Effector memory CD8-positive, alpha-beta T cell (primary cell): Measurements from ENCODE around the gene UBE2I.
"Not testable (repeated sequence)": the region's sequence is repeated elsewhere in the genome, so short reads cannot be mapped to it uniquely, and the experiment has no call there.

Experiments
- ATAC-seq: fragments of 150-1000 bp; cut with Tn5 transposase; replicated peaks from 2 replicates; pipeline ENCODE4 v1.10.0; 2021; ENCODE audit warnings: mild to moderate bottlenecking, moderate library complexity
- DNase-seq, 3 experiments: peaks; one replicate each; pipeline ENCODE4 v3.0.0; 2021
- H3K27ac Mint-ChIP-seq, 2 donors: one replicate each; pipeline ENCODE4 v1.8.0; 2022; ENCODE audit warnings: mild to moderate bottlenecking in 2 of 2, mixed read lengths in 2 of 2, moderate library complexity in 2 of 2
- H3K27me3 Mint-ChIP-seq, 2 donors: one replicate each; pipeline ENCODE4 v1.8.0; 2022; ENCODE audit warnings: mixed read lengths in 2 of 2
- H3K36me3 Mint-ChIP-seq: one replicate; pipeline ENCODE4 v1.8.0; 2022; ENCODE audit warnings: mild to moderate bottlenecking, moderate library complexity, mixed read lengths; ENCODE audit not compliant: insufficient read depth
- H3K4me1 Mint-ChIP-seq, 2 donors: one replicate each; pipeline ENCODE4 v1.8.0; 2022; ENCODE audit warnings: low read depth in 2 of 2, mixed read lengths in 2 of 2
- H3K4me3 Mint-ChIP-seq, 2 donors: one replicate each; pipeline ENCODE4 v1.8.0; 2022; ENCODE audit warnings: mild to moderate bottlenecking in 2 of 2, mixed read lengths in 2 of 2, moderate library complexity in 2 of 2
- H3K9me3 Mint-ChIP-seq, 2 donors: one replicate each; pipeline ENCODE4 v1.8.0; 2022; ENCODE audit warnings: mixed read lengths in 2 of 2

UBE2I gene

GRCh38 chr16:1292208-1292607, 17.2 kb upstream of the UBE2I start:
- not testable (repeated sequence) for ATAC-seq, H3K4me1 Mint-ChIP-seq, H3K4me3 Mint-ChIP-seq, DNase-seq, H3K27ac Mint-ChIP-seq, H3K9me3 Mint-ChIP-seq, H3K36me3 Mint-ChIP-seq
- peaks cover 62 to 94% of the 10 kb centered on the region in 2 donors for H3K27me3 Mint-ChIP-seq

- not testable (repeated sequence) for H3K9me3 Mint-ChIP-seq, H3K36me3 Mint-ChIP-seq, H3K4me3 Mint-ChIP-seq, H3K27ac Mint-ChIP-seq, H3K4me1 Mint-ChIP-seq, ATAC-seq, DNase-seq
- H3K27me3 Mint-ChIP-seq = peaks cover 60 to 91% of the 10 kb centered on the region in 2 donors
Measured at GRCh38 chr16:1292808-1293207, 16.6 kb upstream of the UBE2I start.

GRCh38 chr16:1293921-1294656, 15.3 kb upstream of the UBE2I start:
- no peaks in the 10 kb centered on the region for H3K4me1 Mint-ChIP-seq
- H3K36me3 Mint-ChIP-seq = no peaks in the 10 kb centered on the region
- no peak overlapping the region for H3K4me3 Mint-ChIP-seq
- no peak for DNase-seq
- H3K27ac Mint-ChIP-seq = no peak overlapping the region
- no peaks in the 10 kb centered on the region for H3K9me3 Mint-ChIP-seq
- peaks cover 64 to 89% of the 10 kb centered on the region in 2 donors for H3K27me3 Mint-ChIP-seq
- no peak for ATAC-seq

GRCh38 chr16:1295465-1295864, 14.0 kb upstream of the UBE2I start:
- H3K9me3 Mint-ChIP-seq = no peaks in the 10 kb centered on the region
- H3K27me3 Mint-ChIP-seq = peaks cover 55 to 85% of the 10 kb centered on the region in 2 donors
- no peaks in the 10 kb centered on the region for H3K4me1 Mint-ChIP-seq
- no peak for ATAC-seq
- no peak overlapping the region for H3K4me3 Mint-ChIP-seq
- no peak overlapping the region for H3K27ac Mint-ChIP-seq
- DNase-seq = no peak
- no peaks in the 10 kb centered on the region for H3K36me3 Mint-ChIP-seq

- H3K9me3 Mint-ChIP-seq, H3K4me3 Mint-ChIP-seq, DNase-seq, H3K27ac Mint-ChIP-seq, H3K36me3 Mint-ChIP-seq, ATAC-seq, H3K4me1 Mint-ChIP-seq: not testable (repeated sequence)
- peaks cover 50 to 76% of the 10 kb centered on the region in 2 donors for H3K27me3 Mint-ChIP-seq
Measured at GRCh38 chr16:1296688-1297017, 12.8 kb upstream of the UBE2I start.

GRCh38 chr16:1297018-1297696, 12.3 kb upstream of the UBE2I start:
- H3K36me3 Mint-ChIP-seq = no peaks in the 10 kb centered on the region
- no peaks in the 10 kb centered on the region for H3K9me3 Mint-ChIP-seq
- ATAC-seq (no peak), DNase-seq (no peak)
- H3K27ac Mint-ChIP-seq = no peak overlapping the region
- peaks cover 7% of the 10 kb centered on the region in 2 donors for H3K4me1 Mint-ChIP-seq
- peaks cover 46 to 71% of the 10 kb centered on the region in 2 donors for H3K27me3 Mint-ChIP-seq
- no peak overlapping the region for H3K4me3 Mint-ChIP-seq

- Mint-ChIP-seq H3K36me3 (no peaks in the 10 kb centered on the region), H3K27me3 (peaks cover 41 to 58% of the 10 kb centered on the region in 2 donors), H3K9me3 (no peaks in the 10 kb centered on the region), H3K27ac (no peak overlapping the region), H3K4me1 (peaks cover 7% of the 10 kb centered on the region in 2 donors), H3K4me3 (no peak overlapping the region)
- ATAC-seq (no peak), DNase-seq (no peak)
Measured at GRCh38 chr16:1298406-1298805, 11.0 kb upstream of the UBE2I start.

GRCh38 chr16:1299012-1299867, 10.2 kb upstream of the UBE2I start:
- H3K36me3 Mint-ChIP-seq = peaks cover 1% of the 10 kb centered on the region
- H3K4me3 Mint-ChIP-seq = no peak overlapping the region
- H3K27ac Mint-ChIP-seq = no peak overlapping the region
- no peaks in the 10 kb centered on the region for H3K9me3 Mint-ChIP-seq
- peaks cover 12% of the 10 kb centered on the region in 2 donors for H3K4me1 Mint-ChIP-seq
- DNase-seq = no peak
- H3K27me3 Mint-ChIP-seq = peaks cover 33 to 50% of the 10 kb centered on the region in 2 donors
- ATAC-seq = no peak

GRCh38 chr16:1299868-1300203, 9.6 kb upstream of the UBE2I start:
- no peak for DNase-seq
- Mint-ChIP-seq H3K4me1 (peaks cover 15 to 16% of the 10 kb centered on the region in 2 donors), H3K27me3 (peaks cover 28 to 44% of the 10 kb centered on the region in 2 donors), H3K27ac (no peak overlapping the region), H3K36me3 (peaks cover 6% of the 10 kb centered on the region), H3K4me3 (no peak overlapping the region), H3K9me3 (no peaks in the 10 kb centered on the region)
- no peak for ATAC-seq

GRCh38 chr16:1300664-1301476, 8.6 kb upstream of the UBE2I start:
- DNase-seq = peak; percentile 73 to 78 (median 77)
- H3K4me1 Mint-ChIP-seq = peaks cover 15 to 16% of the 10 kb centered on the region in 2 donors

GRCh38 chr16:1301562-1301961, 7.9 kb upstream of the UBE2I start:
- ATAC-seq (no peak), DNase-seq (no peak)
- H3K27me3 Mint-ChIP-seq = peaks cover 18 to 30% of the 10 kb centered on the region in 2 donors
- H3K4me1 Mint-ChIP-seq = peaks cover 15 to 18% of the 10 kb centered on the region in 2 donors
- peak overlapping the region; percentile 56 to 68 for H3K4me3 Mint-ChIP-seq
- peak overlapping the region; percentile 57 to 87 for H3K27ac Mint-ChIP-seq
- H3K9me3 Mint-ChIP-seq = no peaks in the 10 kb centered on the region
- H3K36me3 Mint-ChIP-seq = peaks cover 7% of the 10 kb centered on the region

More at GRCh38 chr16:1300664-1301476, 8.6 kb upstream of the UBE2I start:
- H3K27me3 Mint-ChIP-seq = peaks cover 20 to 33% of the 10 kb centered on the region in 2 donors
- peaks cover 6% of the 10 kb centered on the region for H3K36me3 Mint-ChIP-seq
- H3K27ac Mint-ChIP-seq = peak overlapping the region in 1 of 2 donors; percentile 87
- H3K9me3 Mint-ChIP-seq = no peaks in the 10 kb centered on the region
- H3K4me3 Mint-ChIP-seq = peak overlapping the region in 1 of 2 donors; percentile 56
- peak; percentile 59 for ATAC-seq

- peaks cover 23 to 29% of the 10 kb centered on the region in 2 donors for H3K4me1 Mint-ChIP-seq
- ATAC-seq (no peak), DNase-seq (no peak)
- H3K4me3 Mint-ChIP-seq = peak overlapping the region in 1 of 2 donors; percentile 23
- no peaks in the 10 kb centered on the region for H3K9me3 Mint-ChIP-seq
- H3K36me3 Mint-ChIP-seq = peaks cover 25% of the 10 kb centered on the region
- H3K27ac Mint-ChIP-seq = no peak overlapping the region
- no peaks in the 10 kb centered on the region for H3K27me3 Mint-ChIP-seq
Measured at GRCh38 chr16:1305823-1306222, 3.6 kb upstream of the UBE2I start.

GRCh38 chr16:1306334-1306733, 3.1 kb upstream of the UBE2I start:
- peak overlapping the region in 1 of 2 donors; percentile 45 for H3K4me3 Mint-ChIP-seq
- no peak overlapping the region for H3K27ac Mint-ChIP-seq
- no peaks in the 10 kb centered on the region for H3K27me3 Mint-ChIP-seq
- no peaks in the 10 kb centered on the region for H3K9me3 Mint-ChIP-seq
- DNase-seq (no peak), ATAC-seq (no peak)
- peaks cover 30% of the 10 kb centered on the region for H3K36me3 Mint-ChIP-seq
- peaks cover 27 to 33% of the 10 kb centered on the region in 2 donors for H3K4me1 Mint-ChIP-seq
